Stimulated activated CD8-positive, alpha-beta memory T cell treated with anti-CD3 and anti-CD28 coated beads, Interleukin-15, amount 100 ng/mL, for 48 hours (primary cell): ENCODE data around the gene PREX1.
"Not testable (repeated sequence)": the region's sequence is repeated elsewhere in the genome, so short reads cannot be mapped to it uniquely, and the experiment has no call there.

ENCODE experiments used
- DNase-seq, 2 donors: peaks; one replicate each; pipeline ENCODE4 v3.0.0-alpha.2; 2020; ENCODE audit warnings: low read depth in 2 of 2

The PREX1 gene

DNA sequence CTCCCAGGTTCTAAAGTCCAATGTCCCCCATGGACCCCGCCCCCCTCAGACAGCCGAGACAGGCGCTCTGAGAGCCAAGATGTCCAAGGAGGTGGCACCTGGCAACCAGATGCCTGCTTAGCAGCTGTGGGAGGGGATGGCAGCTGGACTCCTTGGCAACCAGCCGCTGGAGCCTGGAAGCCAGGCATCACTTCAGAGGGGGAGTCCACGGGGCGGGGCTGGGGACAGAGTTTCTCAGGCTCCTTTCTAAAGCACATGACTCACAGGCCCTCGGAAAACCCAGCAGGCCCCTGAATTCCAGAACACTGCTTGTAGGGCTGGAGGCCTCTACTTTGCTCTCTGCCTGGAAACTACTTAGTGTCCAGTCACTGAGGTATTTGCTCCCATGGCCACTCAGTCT, 51.5 kb downstream of the PREX1 start:
- no peak for DNase-seq

GRCh38 chr20:48775545-48775944, 52.3 kb downstream of the PREX1 start:
- DNase-seq = not testable (repeated sequence)

DNA sequence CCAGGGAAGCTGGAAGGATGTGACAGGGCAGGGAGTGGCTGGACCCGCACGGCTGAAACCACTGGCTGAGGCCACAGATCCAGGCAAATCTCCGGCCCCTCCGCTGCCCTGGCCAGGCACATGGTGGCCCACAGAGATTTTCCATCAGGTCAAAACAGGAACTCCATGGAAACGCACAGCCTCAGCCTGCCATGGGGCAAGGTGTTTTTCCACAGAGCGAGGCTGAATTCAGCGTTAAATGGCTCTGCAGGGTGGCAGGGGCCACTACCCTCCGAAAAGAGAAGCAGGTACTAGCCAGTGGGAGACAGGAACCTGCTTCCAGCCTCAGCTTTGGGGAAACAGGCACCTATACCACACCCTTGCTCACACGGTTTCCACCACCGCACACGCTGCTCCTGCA, 53.1 kb downstream of the PREX1 start:
- no peak for DNase-seq

DNA sequence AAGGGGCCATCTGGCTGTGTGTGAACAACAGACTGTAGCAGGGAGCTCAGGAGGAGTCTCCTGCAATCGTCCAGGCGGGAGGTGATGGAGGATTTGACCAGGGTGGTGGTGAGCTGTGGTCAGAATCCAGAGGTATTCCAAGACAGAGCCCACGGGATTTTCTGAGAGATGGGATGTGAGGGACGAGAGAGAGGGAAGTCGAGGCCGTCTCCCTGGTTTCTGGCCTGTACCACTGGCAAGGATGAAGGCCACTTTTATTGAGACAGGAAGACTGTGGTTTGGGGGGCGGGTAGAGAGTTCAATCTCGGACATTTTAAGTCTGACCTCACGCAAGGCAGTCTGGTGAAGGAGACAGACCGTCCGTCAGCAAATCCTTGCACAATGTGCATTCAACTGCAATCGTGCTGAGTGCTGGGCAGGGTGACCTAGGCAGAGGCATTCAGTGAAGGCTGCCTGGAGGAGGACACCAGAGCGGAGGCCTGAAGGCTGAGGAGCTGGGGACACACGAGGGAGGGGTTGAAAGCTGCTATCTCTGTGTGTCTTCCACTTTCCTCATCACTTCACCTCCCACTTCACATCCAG, 53.9 kb downstream of the PREX1 start:
- no peak for DNase-seq

DNA sequence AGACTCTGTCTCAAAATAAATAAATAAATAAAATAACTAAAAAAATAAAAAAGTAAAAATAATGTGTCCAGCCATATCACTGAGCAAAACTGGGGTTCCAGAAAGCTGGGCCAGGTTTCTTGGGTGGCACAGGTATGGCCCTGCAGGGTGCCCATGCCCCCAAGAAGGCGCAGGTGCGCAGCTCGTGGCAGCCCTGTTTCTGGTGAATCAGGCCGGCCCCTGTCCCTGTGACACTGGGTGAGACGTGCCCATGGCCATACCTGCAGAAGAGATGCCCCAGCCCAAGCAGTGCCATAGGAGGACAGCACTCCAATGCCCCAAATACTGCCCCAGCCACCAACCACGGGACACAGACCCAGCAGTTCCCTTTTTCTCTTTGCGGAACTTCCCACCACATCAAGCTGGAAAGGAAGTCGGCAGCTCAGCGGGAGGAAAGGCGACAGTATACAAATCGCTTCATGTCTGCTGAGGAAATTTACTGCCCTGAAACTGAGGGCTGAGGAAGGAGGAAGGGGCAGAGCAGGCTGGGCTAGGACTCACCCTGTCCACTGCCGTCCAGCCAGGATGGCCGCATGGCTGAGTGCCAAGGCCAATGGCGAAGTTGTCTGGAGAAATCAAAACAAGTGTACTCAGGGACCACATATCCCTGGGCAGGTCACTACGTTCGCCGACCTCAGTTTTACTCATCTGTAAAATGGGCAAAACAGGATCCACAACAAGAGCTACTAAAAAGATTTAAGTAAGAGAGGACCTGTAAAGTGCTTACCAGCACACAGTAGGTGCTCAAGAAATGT, 55.4 kb downstream of the PREX1 start:
- no peak for DNase-seq

DNA sequence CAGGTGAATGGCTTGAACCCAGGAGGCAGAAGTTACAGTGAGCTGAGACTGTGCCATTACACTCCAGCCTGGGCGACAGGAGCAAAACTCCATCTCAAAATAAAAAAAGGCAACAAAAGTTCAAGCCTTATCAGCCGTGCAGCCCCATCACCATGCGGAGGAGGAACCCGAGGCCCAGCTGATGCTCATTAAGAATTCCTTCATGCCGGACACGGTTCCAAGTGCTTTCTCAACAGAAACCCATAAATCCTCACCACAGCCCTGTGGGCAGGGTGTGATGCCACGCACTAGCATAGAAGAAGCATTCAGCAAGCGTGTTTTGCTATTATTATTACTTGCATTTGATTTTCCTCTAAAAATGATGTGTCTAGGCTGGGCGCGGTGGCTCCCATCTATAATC, 56.3 kb downstream of the PREX1 start:
- DNase-seq = no peak

DNA sequence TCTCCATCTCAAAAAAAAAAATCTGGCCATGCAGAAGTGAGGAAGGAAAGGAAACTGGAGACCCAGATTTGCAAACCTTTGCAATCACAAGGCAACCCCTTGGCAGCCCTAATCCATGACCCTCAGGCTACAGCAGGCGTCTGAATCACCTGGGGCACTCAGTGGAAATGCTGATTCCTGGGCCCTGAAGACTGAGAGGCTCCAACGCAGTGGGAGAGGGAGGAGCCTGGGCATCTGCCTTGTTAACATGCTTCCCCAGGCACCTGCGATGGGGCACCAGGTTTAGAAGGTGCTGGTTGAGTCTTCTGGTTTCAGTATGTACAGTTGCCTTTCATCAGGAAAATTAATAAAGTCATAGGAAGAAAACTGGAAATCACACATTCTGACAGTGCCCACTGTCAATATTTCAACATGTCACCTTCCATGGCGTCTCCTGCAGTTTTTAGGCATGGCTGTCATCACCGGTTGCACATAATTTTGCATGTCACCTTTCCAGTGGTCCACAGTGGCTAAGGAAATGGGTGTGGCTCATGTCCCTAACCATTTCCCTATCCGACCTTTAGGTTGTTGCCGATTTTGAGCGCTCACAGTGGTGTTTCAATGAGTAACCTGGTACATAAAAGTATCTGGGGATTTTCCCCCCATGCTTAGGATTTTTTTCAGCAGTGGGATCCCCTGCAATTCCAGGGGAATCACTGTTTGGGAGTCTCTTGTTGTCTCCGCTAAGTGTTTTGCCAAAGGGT, 56.9 kb downstream of the PREX1 start:
- no peak for DNase-seq

DNA sequence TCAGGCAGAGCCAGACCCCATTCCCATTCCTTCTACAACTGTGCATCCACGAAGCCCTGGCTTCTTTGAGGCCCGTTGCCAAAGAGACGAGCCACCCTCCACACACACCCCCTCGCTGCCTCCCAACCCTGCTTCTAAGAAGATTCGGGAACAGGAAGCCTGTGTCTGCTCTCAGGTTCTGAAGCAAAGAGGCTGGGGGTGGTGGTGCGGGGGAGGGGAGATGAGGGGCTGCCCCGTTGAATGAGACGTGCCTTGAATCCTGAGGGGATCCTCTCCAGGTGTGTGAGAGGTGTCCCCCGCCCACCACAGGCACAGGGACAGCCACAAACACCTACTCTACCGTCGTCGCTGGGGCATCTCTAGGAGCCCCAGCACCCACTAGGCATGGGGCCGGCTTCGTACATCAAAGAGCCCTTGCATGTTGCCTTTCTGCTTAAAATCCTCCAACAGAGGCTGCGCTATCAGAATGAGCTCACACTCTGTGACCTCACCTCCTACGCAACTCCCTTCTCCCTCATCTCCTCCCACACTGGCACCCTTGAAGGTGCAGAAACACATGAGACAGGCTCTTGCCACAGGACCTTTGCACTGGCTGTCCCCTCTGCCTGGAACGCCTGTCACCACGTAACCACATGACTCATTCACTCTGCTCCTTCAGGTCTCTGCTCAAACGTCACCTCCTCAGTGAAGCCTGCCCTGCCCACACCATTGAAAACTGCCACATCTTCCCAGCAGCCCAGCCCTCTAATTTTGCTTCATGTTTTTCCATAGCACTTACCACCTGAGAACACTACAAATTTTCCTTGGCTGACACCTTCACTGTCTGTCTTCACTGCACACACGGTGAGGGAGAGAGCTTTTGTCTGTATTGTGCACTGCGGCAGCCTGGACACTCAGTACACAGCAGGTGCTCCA, 58.5 kb downstream of the PREX1 start:
- DNase-seq = peak; percentile 92

- peak; percentile 53 to 59 for DNase-seq
Measured at GRCh38 chr20:48766961-48767960, 60.5 kb downstream of the PREX1 start.

DNA sequence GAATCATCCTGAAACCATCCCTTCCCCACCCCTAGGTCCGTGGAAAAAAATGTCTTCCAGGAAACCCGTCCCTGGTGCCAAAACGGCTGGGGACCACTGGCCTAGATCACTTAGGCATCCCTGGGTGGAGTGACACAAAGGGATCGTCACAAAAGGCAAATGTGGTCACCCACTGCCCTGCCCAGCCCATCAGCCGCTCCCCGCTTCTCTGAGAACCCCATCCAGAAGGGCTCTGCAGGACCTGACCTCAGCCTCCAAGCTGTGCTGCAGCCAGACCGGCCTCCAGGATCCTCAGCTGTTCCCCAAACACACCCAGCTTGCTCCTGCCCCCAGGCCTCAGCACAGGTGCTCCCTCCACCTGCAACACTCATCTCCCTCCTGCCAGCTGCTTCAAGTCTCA, 61.6 kb downstream of the PREX1 start:
- no peak for DNase-seq

DNA sequence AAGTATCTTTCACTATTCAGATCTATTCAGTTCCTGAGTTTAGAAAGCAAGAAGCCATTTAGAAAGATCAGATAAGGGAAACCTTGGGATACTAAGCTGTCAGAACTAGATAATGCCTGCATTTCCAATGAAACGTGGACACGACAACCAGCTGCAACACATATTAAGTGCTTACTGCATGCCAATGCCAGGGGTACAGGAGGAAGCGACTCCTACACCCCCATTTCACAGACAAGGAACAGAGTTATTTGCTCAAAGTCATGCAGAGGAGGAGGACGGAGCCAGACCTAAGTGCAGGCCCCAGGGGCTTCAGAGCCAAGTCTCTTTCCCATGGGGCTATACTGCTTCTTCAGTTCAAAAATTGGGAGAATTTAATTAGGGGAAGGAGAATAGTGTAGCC, 62.4 kb downstream of the PREX1 start:
- DNase-seq = no peak

DNA sequence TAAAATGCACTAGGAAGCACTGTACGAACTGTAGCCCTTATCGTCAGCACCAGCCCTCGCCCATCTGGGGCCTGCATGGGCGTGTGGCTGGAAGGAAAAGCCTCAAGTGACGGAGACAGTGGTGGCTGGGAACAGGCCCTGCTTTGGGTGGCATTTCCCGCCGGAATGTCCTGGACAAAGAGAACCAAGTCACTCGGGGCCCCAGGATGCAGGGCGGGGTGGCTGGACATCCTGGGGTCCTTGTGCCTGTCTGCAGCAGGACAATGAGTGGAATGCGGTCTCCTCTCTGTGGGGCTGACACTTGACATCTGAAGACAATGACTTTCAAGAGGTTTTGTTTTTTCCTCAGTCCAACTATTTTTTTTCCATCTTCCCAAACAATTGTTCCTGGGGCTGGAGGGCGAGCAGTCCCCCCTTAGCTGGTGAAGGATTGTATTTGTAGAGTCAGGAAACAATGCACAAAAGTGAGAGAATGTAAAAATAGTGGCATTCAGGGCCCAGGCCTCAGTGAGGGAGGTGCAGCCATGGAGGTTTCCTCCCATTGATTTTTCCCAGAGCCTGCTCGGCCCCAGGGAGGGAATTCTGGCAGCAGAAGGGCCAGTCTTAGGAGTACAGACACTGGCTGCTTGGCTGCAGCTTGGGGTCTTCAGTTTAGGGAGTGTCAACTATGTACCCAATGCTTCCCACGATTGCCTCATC, 64.4 kb downstream of the PREX1 start:
- DNase-seq = no peak

- DNase-seq = no peak
Measured at GRCh38 chr20:48761874-48762273, 65.9 kb downstream of the PREX1 start.

DNA sequence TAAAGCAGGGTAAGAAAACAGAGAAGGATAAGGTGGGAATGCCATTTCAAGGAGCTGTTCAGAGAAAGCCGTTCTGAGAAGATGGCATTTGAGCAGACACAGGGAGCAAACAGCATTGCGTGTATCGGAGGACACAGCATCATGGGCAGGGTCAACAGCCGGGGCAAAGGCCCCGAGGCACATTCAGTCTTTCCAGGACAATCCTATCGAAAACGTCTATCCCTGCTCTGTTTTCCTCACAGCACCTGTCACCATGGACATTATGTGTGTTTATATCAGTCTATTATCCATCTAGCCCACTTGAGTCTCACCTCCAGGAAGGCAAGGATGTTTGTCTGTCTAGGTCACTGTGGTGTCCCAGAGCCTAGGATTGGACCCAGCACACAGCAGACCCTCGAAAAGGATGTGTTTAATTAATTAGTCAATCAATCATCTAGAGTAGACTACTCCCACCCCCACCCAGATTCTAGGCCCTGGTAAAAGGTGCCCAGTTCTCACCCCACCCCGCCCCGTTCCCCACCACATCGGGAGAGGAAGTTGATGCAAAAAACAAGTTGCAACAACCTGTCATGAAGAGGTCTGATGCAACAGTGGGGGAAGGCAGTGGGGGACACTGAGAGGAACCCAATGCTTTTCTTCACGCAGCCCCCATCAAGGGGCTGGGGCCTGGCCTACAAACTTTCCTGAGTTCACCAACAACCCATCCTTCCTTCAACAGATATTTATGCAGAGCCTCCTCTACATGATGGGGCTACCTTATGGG, 66.6 kb downstream of the PREX1 start:
- peak; percentile 38 to 39 for DNase-seq

DNA sequence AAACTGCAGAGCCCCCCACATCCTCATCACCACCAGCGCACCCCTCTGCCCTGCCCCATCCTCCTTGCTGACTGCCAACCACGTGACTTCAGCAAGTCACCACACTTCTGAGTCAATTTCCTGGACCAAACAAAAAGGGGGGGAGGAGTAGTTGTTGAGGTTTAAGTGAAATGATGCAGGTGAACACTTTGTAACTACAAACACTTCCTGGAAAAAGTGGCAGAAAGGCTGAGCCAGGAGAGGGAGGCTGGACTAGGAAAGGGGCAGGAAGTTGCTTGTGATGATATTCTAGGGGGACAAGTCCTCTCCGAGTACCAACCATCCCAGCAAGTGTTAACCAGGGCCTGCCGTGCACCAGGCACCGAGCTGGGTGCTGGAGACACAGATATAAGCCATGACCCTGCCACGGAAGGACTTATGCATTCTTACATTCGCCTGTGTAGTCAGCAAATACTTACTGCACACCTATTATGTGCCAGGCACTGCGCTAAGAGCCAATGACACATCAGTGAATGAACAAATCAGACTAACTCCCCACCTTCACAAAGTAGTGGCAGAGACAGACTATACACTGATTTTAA, 67.3 kb downstream of the PREX1 start:
- peak; percentile 61 to 63 for DNase-seq

DNA sequence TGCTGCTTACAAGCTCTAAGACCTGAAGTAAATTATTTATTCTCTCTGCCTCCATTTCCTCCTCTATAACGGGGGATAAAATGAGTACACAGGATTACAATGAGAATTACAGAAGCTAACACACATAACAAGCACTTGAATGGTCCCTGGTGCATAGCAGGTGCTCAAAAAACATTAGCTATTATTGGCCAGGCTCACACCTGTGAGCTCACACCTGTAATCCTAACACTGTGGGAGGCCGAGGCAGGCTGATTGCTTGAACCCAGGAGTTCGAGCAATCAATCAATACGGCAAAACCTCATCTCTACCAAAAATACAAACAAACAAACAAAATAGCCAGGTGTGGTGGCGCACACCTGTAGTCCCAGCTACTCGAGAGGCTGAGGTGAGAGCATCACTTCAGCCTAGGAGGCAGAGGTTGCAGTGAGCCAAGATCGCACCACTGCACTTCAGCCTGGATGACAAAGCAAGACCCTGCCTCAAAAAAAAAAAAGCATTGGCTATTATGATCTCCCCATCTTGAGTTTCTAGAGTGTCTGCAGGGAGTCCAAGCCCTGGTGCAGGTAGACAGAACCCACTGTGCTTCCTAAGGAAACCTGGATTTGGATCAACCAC, 68.1 kb downstream of the PREX1 start:
- no peak for DNase-seq

- no peak for DNase-seq
Measured at GRCh38 chr20:48758206-48758820, 69.5 kb downstream of the PREX1 start.

GRCh38 chr20:48756774-48757173, 71.0 kb downstream of the PREX1 start:
- DNase-seq = not testable (repeated sequence)
